HG03354 (cell line): ENCODE measurements around the gene SPINK8.
"Not testable (repeated sequence)": the region's sequence is repeated elsewhere in the genome, so short reads cannot be mapped to it uniquely, and the experiment has no call there.

ENCODE experiments used
- ATAC-seq: cut with Tn5 transposase; IDR thresholded peaks from one replicate; pipeline ENCODE4 v1.9.1; 2021; ENCODE audit warnings: mild to moderate bottlenecking; ENCODE audit not compliant: unreplicated experiment, poor library complexity, severe bottlenecking

SPINK8 gene

DNA sequence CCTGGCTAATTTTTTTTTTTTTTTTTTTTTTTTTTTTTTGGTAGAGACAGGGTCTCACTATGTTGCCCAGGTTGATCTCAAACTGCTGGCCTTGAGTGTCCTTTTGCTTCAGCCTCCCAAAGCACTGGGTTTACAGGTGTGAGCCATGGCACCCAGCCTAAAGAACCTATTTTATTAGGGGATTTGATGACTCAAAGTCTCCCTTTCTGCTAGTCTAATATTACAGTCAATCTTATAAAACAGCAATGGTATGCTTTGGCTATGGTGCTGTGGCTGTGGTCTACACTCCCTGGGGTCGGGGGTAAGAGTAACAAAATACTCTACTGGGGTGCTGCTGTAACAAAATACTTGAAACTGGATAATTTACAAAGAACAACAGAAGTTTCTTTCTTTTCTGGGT is 47.8 kb downstream of the SPINK8 start:
- ATAC-seq: no peak

DNA sequence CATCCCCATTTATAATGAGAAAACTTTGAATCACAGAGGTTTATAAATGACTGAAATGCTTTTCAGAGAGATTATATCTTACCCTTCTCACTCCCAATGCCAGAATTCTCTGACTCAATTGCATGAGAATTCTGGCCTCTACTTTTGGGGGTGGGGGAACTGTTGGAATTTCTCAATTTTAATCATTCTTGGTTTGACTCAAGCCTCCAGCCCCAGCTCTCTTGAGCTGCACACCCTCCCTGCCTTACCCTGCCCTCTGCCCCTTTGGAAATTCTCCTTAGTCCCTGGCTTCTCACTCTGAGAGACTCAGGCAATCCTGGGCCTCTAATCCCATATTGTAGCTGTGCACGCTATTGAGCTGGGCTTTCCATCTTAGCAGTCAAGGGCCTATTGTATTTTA is 48.3 kb downstream of the SPINK8 start:
- no peak for ATAC-seq

DNA sequence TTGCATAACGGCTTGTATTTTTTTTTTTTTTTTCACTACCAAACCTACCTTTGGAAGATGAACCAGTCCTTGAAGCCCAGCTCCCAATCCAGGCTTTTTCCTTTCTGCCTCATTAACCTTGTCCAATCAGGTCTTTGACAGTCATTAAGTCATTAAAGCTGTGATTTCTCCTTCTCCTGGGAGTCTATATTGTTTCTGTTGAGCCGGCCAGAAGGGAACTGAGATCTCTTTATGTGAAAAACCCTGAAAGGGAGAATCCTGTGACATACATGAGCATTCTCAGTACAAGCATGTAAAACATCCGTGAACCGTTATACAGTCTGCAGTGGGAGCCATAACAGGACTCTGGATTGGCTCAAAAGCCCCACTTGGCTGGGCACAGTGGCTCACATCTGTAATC is 52.6 kb downstream of the SPINK8 start:
- ATAC-seq: no peak

DNA sequence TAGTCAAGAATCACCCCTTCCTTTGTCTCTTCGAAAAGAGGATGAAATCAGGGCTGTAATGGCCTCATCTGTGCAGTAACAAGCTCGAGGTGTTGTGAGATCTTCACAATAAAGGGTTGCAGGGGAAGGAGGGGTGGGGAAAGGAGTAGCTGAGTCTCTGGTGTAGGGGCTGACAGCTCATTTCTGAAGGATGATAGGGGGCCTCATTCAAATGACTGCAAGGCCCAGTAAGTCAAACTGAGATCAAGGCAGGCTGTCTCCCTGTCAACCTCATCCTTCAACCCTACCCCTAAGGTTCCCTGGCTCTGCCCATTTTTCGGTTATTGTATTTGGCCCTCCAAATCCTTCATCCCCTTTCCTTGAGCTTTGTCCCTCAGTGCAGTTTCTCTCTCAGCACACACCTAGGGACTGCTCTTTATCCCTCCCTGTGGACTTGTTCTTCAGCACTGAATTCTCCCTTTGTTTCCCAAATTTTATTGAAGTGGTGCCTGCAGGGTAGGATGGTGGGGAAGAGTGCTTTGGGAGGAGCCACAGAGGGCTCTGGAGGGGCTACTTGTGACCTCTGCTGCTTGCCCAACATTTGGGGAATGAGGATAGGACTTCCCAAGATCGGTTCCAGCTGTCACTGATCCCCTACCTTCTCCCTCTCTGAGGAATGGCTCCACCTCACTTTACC is 54.4 kb downstream of the SPINK8 start:
- ATAC-seq: no peak

DNA sequence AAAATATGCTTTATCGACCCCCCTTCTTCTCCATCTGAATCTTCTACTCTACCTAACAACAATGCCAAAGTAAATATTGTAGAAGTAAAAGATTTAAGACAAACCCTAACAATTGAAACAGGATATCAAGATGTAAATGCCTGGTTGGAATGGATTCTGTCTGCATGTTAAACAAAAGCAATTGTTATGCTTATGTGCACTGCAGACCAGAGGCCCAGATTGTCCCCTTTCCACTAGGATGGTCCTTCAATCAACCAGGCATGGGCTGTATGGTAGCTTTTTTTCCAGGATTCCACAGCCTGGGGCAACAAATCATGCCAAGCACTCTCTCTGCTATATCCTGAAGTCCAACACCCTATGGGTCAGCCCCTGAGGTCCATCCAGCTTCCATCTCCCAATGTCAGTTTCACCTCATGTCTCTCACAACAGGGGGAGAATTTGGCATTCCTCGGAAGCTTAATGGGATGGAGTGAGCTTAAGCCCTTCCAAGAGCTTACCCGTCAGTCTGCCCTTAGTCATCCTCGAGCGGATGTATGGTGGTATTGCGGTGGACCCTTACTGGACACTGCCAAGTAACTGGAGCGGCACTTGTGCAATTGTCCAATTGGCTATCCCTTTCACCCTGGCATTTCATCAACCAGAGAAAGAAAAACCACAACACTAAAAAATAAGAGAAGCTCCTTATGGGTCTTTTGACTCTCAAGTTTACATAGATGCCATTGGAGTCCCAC is 56.4 kb downstream of the SPINK8 start:
- ATAC-seq: no peak

DNA sequence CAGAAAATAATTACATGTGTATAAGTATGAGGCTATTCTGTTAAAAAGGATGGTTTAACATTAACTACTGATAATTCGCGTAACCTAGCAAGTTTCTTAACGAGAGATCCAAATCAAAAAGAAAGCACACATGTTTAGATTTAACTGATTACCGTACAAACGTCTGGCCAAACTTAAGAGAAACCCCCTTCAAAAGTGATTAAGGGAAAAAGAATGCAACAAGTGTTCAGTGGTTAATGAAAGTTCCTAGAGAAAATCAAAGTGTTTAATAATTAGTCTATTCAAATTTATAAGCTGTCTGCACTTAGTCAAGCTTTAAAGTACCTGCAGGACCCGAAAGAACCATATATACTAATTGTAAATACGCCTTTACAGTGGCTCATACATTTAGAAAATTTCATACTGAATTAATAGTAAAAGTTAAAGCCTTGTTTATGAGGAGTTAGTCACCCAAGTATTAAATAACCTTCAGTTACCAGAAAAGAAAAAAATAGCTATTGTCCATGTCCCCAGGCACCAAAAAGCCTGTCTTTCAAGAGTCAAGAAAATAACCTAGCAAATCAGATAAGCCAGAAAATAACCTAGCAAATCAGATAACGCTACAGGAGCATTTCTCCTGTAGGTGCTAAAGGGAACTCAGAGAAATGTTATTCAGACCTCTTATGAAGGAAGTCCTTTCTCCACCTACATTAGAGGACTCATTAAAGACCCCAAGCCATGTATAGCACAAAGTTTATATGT is 58.0 kb downstream of the SPINK8 start:
- no peak for ATAC-seq

DNA sequence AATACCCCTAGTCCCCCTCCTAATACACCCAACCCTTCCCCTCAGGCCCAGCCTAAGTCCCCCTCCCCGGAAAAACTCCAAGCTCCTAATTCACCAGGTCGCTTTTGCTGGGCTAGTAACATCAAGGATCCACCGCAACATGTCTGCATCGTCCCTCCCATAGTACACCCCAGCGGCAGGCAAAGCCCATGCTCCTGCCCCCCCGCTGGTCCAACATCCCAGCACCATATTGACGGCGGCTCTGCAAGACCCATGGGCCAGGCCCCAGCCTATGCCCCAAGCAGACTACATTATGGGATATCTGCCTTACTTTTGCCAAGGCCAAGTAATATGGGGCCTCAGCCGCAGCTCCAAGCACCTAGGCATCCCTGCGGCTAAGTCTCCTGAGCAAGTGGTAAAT is 59.0 kb downstream of the SPINK8 start:
- ATAC-seq: no peak

DNA sequence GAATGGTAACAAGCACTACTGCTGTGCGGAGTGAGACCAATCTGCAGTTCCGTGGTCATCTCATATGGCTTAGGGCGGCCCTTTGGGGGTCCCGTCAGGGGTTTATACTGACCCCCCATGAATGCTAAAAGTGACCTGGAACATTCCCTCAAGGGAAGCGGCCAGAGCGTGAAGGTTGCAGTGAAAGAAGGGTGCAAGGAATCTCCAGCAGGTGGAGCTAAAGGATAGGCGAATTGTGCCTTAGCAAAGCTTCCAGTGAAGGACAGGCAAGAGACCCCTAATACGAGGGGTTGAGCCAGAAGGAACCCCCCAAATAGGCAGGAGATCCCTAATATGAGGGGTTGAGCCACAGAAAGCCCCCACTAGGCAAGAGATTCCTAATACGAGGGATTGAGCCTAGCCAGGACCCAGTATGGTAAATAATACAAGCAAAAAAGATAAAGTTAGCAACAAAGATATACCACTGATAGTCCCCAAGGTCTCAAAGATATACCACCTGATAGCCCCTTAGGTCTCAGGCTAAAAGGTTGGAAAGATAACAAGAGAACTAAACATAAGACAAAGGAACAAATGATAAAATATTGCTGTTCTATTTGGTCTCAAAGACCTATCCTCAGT is 59.8 kb downstream of the SPINK8 start:
- ATAC-seq: no peak

DNA sequence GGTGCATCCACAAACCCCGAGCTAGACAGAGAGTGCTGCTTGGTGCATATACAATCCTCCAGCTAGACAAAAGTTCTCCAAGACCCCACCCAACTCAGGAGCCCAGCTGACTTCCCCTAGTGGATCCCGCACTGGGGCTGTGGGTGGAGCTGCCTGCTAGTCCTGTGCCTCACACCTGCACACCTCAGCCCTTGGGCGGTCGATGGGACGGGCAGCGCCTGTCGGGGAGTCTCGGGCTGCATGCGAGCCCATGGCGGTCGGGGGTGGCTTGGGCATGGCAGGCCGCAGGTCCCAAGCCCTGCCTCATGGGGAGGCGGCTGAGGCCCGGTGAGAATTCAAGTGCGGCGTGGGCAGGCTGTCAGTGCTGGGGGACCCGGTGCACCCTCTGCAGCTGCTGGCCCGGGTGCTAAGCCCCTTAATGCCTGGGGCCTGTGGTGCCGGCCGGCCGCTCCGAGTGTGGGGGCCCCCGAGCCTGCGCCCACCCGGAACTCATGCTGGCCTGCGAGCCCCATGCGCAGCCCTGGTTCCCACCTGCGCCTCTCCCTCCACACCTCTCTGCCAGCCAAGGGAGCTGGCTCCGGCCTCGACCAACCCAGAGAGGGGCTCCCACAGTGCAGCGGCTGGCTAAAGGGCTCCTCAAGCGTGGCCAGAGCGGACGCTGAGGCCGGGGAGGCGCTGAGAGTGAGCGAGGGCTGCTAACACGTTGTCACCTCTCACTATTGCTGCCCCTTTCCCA is 61.5 kb downstream of the SPINK8 start:
- no peak for ATAC-seq

DNA sequence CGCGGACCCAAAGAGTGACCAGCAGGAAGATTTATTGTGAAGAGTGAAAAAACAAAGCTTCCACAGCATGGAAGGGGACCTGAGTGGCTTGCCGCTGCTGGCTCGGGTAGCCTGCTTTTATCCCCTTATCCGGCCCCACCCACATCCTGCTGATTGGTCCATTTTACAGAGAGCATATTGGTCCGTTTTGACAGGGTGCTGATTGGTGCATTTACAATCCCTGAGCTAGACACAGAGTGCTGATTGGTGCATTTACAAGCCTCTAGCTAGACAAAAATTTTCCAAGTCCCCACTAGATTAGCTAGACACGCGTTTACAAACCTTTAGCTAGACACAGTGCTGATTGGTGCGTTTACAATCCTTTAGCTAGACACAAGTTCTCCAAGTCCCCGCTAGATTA is 62.2 kb downstream of the SPINK8 start:
- not testable (repeated sequence) for ATAC-seq

DNA sequence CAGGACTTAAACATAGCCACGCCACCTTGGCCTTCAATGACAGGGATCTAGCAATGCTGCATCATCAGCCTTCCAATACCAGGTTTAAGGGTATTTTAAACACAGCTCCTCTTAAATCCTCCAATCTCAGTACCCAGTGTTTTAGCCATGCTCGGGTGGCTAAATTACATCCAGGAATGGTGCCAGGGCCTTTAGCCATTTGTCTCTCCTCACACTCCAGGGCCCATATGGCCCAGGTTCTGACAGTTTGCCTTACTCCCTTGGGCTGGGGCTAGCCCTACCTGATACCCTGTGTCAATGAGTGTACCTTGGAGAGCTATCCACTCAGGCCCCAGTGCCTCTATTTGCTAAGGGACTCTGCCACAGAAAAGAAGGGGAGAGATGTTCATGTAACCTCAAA is 63.2 kb downstream of the SPINK8 start:
- no peak for ATAC-seq

DNA sequence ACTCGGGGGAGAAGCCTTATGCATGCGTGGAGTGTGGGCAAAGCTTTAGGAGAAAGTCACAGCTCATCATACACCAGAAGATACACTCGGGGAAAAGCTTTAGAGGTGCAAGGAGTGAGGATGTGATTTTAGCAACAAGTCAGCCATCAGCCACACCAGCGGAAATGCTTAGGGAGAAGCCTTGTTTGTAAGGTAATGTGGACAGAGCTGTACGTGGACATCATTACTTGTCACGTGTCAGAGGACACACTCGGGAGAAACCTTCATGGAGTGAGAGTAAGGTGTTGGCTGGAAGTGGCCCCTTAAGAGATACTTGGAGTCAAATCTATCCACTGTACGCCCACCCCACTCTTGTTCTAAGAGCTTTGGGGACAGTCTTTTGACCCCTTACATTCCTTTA is 63.9 kb downstream of the SPINK8 start:
- ATAC-seq: no peak

DNA sequence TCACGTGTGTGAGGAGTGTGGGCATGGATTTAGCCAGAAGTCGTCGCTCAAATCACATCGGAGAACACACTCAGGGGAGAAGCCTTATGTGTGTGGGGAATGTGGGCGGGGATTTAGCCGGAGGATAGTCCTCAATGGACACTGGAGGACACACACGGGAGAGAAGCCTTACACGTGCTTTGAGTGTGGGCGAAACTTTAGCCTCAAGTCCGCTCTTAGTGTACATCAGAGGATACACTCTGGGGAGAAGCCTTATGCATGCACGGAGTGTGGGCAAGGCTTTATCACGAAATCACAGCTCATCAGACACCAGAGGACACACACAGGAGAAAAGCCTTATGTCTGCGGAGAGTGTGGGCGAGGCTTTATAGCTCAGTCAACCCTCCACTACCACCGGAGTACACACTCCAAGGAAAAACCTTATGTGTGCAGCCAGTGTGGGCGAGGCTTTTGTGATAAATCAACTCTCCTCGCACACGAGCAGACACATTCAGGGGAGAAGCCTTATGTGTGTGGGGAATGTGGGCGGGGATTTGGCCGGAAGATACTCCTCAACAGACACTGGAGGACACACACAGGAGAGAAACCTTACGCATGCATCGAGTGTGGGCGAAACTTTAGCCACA is 64.4 kb downstream of the SPINK8 start:
- ATAC-seq: no peak

DNA sequence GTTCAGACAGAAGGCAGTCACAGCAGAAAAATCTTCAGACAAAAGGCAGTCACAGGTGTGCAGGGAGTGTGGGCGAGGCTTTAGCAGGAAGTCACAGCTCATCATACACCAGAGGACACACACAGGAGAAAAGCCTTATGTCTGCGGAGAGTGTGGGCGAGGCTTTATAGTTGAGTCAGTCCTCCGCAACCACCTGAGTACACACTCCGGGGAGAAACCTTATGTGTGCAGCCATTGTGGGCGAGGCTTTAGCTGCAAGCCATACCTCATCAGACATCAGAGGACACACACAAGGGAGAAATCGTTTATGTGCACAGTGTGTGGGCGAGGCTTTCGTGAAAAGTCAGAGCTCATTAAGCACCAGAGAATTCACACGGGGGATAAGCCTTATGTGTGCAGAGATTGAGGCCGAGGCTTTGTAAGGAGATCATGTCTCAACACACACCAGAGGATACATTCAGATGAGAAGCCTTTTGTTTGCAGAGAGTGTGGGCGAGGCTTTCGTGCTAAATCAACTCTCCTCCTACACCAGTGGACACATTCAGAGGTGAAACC is 65.0 kb downstream of the SPINK8 start:
- ATAC-seq: no peak

DNA sequence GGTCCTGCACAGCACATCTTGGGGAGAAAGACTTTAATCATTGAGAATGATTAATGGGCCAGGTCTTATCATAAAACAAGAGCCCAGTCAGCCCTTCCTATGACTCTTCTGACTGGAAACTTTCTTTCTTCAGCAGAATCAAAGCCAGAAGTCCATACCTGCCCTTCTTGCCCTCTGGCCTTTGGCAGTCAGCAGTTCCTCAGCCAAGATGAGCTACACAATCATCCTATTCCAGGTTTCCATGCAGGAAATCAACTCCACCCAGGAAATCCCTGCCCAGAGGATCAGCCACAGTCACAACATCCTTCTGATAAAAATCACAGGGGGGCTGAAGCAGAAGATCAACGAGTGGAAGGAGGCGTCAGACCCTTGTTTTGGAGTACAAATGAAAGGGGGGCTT is 65.7 kb downstream of the SPINK8 start:
- no peak for ATAC-seq

DNA sequence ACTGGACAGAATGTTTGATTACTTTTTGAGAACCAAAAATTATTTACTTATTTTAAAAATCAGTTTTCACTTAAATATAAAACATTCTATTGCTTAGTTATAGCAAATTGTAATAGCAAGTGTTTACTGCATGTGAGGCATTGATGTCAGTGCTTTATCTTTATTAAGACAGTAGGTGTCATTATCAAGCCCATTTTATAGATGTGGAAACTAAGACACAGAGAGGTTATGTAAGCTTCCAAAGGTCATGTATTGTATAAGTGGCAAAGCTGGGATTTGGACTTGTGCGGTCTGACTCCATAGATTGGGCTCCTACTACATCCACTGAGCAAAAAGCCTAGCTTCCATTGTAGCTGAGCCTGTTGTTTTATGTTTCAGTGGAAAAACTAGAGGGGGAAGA is 74.9 kb downstream of the SPINK8 start:
- ATAC-seq: no peak
